Measurements from ENCODE around the gene ATIC. TPM values are rescaled to one million over a fixed set of nuclear protein-coding genes. Genes with fewer than 3 reads are reported as not detected.

Gene ATIC
- total RNA-seq, 4 donors from 2014 or later, result 29.4 to 42.7 (median 38.6) TPM

DNA sequence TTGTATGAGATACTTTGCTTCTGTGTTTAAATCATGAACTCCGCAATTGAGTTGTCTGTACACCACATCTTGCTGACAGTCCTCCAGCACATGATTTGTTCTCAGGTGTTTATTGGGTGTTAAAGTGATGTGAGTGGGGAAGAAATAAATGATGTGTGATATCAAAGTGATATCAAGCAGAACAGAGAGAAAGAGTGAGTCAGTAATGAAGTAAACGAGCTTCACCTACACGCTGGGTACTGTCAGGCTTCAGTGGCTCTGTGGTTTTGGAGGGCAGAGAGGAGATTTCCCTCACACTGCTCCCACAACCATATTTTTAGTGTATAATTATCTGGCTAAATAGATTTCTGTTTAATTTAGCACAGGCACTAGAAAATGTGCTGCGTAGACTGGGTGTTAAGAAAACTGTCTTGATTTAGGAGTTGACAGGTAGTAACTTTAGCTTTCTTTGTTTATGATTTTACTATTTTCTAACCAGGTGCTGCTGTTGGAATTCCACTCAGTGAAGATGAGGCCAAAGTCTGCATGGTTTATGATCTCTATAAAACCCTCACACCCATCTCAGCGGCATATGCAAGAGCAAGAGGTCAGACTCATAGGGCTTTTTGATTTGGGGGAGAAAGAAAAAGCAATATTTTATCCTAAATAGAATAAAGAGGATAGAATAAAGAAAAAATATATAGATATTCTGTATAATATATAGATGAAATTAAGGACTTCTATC lies 21.2 kb downstream of the ATIC start:
- Histone ChIP-seq H3K36me3 (peaks cover 0 to 92% (median 9%) of the 10 kb centered on the region in 3 donors), H3K4me1 (no peaks in the 10 kb centered on the region), H3K9me3 (no peaks in the 10 kb centered on the region), H3K27me3 (no peaks in the 10 kb centered on the region), H3K4me3 (no peak overlapping the region), H3K27ac (no peak overlapping the region)
- intact Hi-C loops (cut with DNase I), result no loop called here
- no peak for DNase-seq
- WGBS, 2 donors, result 81 to 84% methylated on average over 5 of the region's 5 CpGs
- TF ChIP-seq, protein P1, sequence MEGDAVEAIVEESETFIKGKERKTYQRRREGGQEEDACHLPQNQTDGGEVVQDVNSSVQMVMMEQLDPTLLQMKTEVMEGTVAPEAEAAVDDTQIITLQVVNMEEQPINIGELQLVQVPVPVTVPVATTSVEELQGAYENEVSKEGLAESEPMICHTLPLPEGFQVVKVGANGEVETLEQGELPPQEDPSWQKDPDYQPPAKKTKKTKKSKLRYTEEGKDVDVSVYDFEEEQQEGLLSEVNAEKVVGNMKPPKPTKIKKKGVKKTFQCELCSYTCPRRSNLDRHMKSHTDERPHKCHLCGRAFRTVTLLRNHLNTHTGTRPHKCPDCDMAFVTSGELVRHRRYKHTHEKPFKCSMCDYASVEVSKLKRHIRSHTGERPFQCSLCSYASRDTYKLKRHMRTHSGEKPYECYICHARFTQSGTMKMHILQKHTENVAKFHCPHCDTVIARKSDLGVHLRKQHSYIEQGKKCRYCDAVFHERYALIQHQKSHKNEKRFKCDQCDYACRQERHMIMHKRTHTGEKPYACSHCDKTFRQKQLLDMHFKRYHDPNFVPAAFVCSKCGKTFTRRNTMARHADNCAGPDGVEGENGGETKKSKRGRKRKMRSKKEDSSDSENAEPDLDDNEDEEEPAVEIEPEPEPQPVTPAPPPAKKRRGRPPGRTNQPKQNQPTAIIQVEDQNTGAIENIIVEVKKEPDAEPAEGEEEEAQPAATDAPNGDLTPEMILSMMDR (IDR thresholded peaks at IDR 0.05), result no peak
- no peak for TF ChIP-seq POLR2A (IDR thresholded peaks at IDR 0.05)

DNA sequence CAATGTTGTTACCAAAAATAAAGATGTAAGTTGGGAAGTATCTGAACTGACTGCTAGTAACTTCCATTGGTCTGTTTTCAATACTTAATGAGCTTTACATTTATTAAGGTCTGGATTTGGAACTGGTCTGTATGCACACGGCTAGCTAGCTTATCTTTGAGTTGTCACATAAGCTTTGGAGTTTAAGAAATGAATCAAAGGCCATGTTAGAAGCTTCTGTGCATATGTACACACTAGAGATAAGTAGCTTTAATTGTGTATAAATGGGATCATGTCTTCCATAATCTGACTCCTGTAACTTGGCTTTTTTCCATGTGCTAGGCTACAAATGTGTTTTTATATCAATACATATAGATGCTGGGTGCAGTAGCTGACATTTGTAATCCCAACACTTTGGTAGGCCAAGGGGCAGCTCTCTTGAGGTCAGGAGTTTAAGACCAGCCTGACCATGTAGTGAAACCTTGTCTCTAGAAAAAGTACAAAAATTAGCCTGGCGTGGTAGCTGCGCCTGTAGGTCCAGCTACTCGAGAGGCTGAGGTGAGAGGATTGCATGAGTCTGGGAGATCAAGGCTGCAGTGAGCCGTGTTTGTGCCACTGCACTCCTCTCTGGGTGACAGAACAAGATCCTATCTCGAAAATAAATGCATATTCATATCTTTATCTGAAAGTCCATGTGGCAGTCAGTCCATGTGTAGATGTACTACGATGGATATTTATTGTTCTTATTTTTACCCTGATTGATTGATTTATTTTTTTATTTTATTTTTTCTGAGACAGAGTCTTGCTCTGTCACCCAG lies 27.2 kb downstream of the ATIC start:
- H3K4me1 ChIP-seq, result no peaks in the 10 kb centered on the region
- no peak for TF ChIP-seq POLR2A (IDR thresholded peaks at IDR 0.05)
- TF ChIP-seq, protein P1 (IDR thresholded peaks at IDR 0.05), result no peak
- intact Hi-C loops (cut with DNase I), result no loop called here
- no peak overlapping the region for H3K27ac ChIP-seq
- H3K27me3 ChIP-seq, result no peaks in the 10 kb centered on the region
- 87 to 94% methylated on average over 7 of the region's 7 CpGs for WGBS, 2 donors
- no peak overlapping the region for H3K4me3 ChIP-seq
- peaks cover 0 to 99% (median 11%) of the 10 kb centered on the region in 3 donors for H3K36me3 ChIP-seq
- DNase-seq, result no peak
- H3K9me3 ChIP-seq, result no peaks in the 10 kb centered on the region

DNA sequence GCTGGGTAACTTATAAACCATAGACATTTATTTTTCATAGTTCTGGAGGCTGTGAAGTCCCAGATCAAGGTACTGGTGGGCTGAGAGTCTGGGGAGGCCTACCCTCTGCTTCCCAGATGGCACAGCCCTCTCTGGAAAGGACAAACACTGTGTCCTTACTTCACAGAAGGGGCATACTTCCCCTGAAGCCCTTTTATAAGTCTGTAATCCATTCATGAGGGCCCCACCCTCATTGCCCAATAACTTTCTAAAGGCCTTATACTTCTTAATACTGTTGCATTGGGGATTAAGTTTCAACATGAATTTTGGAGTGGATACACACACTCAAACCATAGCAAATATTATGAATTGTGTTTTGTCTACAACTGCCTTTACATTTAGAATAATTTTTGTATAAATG lies 36.0 kb downstream of the ATIC start:
- peaks cover 0 to 6% (median 0%) of the 10 kb centered on the region in 3 donors for H3K4me1 ChIP-seq
- TF ChIP-seq, protein P1 (IDR thresholded peaks at IDR 0.05), result no peak
- no peak for TF ChIP-seq POLR2A (IDR thresholded peaks at IDR 0.05)
- H3K4me3 ChIP-seq, result no peak overlapping the region
- no peak for DNase-seq
- no peaks in the 10 kb centered on the region for H3K9me3 ChIP-seq
- H3K27ac ChIP-seq, result peak overlapping the region in 1 of 4 donors; percentile 17
- no peaks in the 10 kb centered on the region for H3K27me3 ChIP-seq
- H3K36me3 ChIP-seq, result peaks cover 0 to 82% (median 13%) of the 10 kb centered on the region in 3 donors
- intact Hi-C loops (cut with DNase I), result no loop called here

DNA sequence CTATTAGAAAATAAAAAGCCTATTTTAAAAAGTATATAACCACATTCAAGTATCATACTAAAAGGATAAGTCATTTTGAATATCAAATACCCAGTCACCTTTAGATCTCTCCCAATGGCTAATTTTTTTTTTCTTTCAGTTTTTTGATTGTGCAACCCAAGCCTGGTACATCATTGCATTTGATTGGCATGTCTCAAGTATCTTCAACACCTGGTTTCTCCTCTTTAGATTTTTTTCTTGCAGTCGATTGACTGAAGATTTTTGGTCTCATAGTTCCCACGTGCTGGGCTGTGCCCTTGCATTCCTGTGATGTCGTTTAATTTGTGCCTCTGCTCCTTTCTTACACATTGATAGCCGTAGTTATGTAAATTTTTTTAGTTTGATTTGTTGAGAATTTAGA lies 40.7 kb downstream of the ATIC start:
- H3K4me3 ChIP-seq, result no peak overlapping the region

More for the DNA sequence above, 40.7 kb downstream of the ATIC start:
- peaks cover 0 to 42% (median 0%) of the 10 kb centered on the region in 3 donors for H3K36me3 ChIP-seq
- H3K27ac ChIP-seq, result no peak overlapping the region
- WGBS, 2 donors, result 65 to 71% methylated on average over 4 of the region's 4 CpGs
- no peak for DNase-seq
- no peak for TF ChIP-seq POLR2A (IDR thresholded peaks at IDR 0.05)
- TF ChIP-seq, protein P1 (IDR thresholded peaks at IDR 0.05), result no peak
- H3K4me1 ChIP-seq, result peaks cover 0 to 6% (median 0%) of the 10 kb centered on the region in 3 donors
- intact Hi-C loops (cut with DNase I), result no loop called here
- no peaks in the 10 kb centered on the region for H3K9me3 ChIP-seq
- no peaks in the 10 kb centered on the region for H3K27me3 ChIP-seq
